ENCODE measurements around the gene DTYMK.
"Not testable (repeated sequence)": the region's sequence is repeated elsewhere in the genome, so short reads cannot be mapped to it uniquely, and the experiment has no call there.

Gene DTYMK, protein sequence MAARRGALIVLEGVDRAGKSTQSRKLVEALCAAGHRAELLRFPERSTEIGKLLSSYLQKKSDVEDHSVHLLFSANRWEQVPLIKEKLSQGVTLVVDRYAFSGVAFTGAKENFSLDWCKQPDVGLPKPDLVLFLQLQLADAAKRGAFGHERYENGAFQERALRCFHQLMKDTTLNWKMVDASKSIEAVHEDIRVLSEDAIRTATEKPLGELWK

GRCh38 chr2:241686650-241687425 is at the start of gene DTYMK:
DTYMK (minus strand) TSS chr2:241686815; CDS start chr2:241686783, 32 bp downstream.
- DNase-seq = peak; percentile 84

- no peak for DNase-seq
Observed at GRCh38 chr2:241736111-241736510, 49.5 kb upstream of the DTYMK start.

DNA sequence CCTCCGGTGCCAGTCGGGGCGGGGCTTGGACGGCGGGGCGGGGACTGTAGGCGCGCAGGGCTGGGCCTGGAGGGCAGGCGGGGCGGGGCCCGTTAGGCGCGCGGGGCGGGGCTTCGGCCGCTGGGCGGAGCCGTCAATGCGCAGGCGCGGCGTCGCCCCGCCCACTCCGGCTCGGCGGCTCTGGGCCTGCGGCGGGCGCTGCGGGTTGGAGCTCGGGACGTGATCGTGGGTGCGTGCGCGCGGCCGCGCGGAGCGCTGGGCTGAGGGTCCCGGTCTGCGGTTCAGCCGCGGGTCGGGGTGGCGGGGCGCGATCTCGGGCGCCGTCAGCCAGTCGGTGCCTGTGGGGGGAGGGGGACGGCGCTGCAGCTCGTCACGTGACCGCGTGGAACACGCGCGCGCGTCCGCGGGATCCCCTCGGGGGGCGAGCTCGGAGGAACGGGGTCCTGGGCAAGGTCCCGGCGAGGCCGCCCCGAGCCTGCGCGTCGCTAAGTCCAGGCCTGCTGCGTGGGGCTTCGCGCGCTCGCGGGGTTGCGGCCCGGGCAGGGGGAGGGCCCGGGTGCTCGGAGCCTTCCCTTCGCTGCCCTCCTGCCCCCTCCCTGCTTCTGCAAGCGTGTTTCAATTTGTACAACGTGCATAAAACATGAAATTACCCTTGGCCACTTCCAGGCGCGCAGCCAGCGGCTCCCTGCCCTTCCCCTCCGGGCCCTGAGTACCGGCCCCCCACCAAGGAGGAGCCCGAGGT is 48.0 kb upstream of the DTYMK start, which contains the start of gene D2HGDH:
Gene D2HGDH, plus strand, starts transcription at position 164 of the 742 bp plus-strand sequence. CDS start 595 bp downstream, outside the sequence.
- peak; percentile 15 for DNase-seq

- DNase-seq = no peak
Observed at GRCh38 chr2:241734208-241734466, 47.5 kb upstream of the DTYMK start.

DNA sequence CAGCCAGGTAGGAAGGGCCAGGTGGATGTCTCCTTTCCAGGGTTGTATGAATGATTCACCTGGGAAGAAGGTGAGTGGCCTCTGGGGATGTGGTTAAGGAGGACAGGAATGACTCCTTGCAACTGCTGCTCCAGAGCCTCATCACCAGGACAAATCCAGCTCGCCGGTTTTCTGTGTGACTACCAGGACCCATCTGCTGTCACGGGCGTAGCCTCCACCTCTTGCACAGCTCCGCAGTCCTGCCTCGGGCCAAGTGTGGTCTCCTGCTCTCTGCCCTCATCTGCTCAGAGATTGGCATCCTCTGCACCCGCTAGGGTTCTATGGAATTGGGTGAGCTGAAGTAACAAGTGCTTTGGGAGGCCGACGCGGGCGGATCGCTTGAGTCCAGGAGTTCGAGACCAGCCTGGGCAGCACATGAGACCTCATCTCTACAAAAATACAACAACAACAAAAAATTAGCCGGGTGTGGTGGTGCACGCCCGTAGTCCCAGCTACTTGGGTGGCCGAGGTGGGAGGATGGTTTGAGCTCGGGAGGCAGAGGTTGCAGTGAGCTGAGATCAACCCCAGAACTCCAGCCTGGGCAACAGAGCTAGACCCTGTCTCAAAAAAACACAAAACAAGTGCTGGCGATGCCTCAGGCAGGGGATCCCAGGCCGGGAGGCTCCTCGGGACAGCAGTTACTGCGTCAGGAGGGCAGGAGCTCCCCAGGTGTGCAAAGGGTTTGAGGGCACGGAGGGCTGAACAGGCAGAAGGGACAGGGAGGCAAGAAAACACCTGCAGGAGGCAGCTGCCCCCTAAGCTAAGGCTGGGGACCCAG is 47.0 kb upstream of the DTYMK start:
- no peak for DNase-seq

- not testable (repeated sequence) for DNase-seq
Observed at GRCh38 chr2:241732513-241733186, 46.0 kb upstream of the DTYMK start.

GRCh38 chr2:241730671-241731293 is 44.2 kb upstream of the DTYMK start:
- no peak for DNase-seq

GRCh38 chr2:241729868-241730267 is 43.3 kb upstream of the DTYMK start:
- no peak for DNase-seq

DNA sequence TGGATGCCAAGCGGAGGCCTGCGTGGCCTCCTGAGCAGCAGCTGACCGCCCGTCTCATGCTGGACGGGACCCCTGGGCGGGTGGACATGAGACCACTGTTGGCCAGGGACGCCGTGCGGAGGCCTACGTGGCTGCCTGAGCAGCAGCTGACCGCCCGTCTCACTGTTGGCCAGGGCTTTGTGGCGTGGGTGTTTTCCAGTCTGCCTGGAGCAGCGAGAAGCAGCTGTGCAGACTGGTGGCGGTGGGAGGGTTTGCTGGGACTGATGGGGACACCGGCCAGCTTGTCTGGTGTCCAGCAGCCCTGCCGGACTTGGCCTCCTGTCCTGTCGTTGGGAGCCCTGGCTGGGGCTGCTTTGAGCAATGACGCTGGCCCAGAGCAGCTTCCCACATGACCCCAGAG is 42.0 kb upstream of the DTYMK start:
- no peak for DNase-seq

DNA sequence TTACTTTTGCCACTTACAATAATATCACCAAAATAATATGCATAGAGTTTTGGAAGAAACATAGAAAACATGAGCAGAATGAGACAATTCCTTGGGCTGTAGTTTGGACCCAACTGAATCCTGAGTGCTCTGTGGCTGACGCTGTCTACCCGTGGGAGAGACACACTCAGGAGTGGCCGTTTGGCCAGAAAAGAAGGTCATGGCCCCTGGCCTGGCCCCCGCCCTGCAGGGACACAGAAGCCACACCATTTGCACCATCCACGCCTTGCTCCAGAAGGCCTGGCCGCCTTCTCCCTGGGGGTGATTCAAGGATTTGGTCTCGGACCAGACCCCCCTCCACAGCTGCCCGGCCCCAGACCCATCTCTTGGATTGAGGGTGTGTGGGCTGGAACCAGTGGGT is 41.4 kb upstream of the DTYMK start:
- no peak for DNase-seq

GRCh38 chr2:241726459-241726858 is 39.8 kb upstream of the DTYMK start:
- DNase-seq = no peak

- no peak for DNase-seq
Observed at GRCh38 chr2:241724975-241725870, 38.6 kb upstream of the DTYMK start.

GRCh38 chr2:241724259-241724974 is 37.8 kb upstream of the DTYMK start:
- no peak for DNase-seq

DNA sequence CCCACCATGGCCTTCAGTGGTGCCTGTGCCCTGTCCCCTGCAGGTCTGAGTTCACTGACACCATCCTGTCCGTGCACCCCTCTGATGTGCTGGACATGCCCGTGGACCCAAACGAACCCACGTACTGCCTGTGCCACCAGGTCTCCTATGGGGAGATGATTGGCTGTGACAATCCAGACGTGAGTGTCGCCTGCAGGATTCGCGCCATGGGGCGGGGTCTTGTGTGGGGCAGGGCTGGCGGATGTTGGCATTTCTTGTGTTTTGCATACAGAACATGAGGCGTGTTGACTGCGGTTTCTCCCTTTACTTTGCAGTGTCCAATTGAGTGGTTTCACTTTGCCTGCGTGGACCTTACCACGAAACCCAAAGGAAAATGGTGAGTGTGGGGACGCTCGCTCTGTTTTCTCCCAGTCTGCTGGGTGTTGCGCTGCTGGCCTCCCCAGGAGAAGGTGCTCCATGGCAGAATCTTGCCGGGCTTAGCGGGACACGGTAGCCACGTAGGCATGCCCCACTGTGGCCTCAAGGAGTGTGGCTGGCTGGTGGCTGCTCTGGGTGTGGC is 36.4 kb upstream of the DTYMK start:
- no peak for DNase-seq

DNA sequence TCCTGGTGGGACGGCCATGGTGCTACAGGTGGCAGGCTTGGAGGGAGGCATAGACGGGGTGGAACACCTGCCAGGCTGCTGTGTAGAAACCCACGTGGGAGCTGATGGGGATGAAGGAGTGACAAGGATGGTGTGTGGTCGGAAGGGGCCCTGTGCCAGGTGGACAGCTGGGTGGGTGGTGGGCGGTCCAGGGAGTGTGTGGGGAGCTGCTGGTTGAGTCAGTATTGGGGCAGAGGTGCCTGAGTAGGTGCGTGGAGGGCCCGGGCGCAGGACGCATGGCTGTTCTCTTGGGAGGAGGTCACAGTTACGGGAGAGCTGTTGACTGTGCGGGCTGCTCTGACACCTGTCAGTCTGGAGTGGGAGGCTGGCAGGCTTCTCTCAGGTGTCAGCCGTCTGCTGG is 35.2 kb upstream of the DTYMK start:
- DNase-seq = no peak

DNA sequence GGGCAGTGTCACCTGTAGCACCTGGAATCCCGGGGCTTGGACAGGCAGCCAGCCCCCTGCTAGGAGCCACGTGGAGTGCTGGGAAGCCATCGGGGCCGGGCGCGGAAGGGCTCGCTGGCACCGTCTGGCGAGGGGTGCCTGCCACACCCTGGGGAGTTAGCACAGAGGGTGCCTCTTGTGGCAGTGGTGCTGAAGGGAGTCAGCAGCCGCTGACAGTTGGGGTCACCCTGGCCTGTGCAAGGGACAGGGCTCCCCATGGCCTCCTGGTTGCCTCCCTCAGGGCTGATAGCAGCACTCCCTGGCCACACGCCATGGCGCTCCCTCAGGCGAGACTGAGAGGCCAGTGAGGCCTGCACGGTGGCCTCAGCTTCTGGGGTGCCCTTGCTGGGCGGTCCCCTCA is 33.9 kb upstream of the DTYMK start:
- no peak for DNase-seq

DNA sequence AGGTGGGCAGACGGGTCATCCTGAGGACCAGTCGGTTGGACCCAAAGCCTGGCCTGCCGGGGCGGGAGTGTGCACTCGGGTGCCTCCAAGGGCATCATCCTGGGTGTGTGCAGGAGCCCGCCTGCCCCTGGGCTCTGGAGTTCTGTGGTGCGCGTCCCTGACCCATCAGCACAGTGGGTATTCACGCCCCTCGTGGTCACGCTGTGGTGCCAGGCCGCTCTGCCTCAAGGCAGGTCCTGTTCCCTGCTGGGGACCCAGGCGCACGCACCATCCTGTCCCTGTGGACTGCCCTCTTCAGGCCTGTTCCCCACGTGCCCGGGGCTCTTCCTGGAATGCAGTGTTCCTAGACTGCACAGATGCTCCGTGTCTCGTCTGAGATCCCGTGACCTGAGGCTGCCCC is 33.5 kb upstream of the DTYMK start:
- DNase-seq = no peak

DNA sequence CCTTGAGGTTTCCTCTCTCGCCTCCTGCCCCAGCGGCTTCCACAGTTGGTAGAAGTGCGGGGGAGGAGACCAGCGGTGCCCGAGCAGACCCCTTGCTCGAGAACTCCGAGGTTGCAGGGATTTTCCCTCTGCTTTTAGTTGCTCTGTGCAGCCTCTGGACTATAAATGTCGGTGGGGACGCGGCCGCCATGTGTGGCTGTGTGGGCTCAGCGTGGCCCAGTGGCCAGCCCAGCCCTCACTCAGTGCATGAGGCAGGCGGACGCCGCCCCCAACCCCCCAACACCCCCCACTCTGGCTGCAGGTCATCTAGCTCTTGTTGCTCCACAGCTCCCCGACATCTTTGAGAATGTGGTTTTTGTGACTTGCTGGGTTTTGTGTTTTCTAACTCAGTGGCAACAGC is 32.5 kb upstream of the DTYMK start:
- DNase-seq = no peak

DNA sequence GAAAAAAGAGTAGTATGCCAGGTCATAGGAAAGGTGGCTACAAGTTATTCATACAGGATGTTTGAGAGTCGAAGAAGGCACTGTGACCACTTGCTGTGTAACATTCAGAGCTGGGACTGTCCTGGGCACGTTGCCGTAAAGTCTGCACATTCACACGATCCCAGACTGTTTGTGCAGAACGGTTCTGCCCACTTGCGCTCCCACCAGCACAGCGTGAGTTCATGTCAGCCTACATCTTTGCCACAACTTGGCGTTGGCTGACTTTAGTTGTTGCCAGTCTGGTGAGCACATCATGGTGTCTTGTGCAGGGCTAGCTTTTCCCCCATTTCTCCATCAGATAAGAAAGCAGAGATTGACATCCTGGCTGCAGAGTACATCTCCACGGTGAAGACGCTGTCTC is 22.3 kb upstream of the DTYMK start:
- no peak for DNase-seq

- DNase-seq = no peak
Observed at GRCh38 chr2:241706537-241706936, 19.9 kb upstream of the DTYMK start.

Measured in NCI-H2081 treated with DMSO at 0.1 percent for 48 hours (cell line).